H1 (cell line): Measurements from ENCODE around the gene CCAR1. TPM values are rescaled to one million over a fixed set of nuclear protein-coding genes. Genes with fewer than 3 reads are reported as not detected.

Source experiments
- CTCF ChIA-PET: fragments of 300-600 bp; sonication (Branson Sonifier 250); formaldehyde crosslinking; loops from one replicate; lab custom pipeline; 2021; ENCODE audit not compliant: partially characterized antibody; lab: Charles Lee
- POLR2A ChIA-PET: fragments of 300-600 bp; sonication (Branson Sonifier 250); formaldehyde crosslinking; loops from one replicate; lab custom pipeline; 2021; ENCODE audit warnings: inconsistent platforms; ENCODE audit not compliant: partially characterized antibody; lab: Charles Lee
- DNase-seq, 2 experiments: peaks; one replicate each; pipeline versions ENCODE4 v3.0.0 to v3.0.0-alpha.2; 2010 to 2022; ENCODE audit warnings: low spot score in 2 of 2, low read depth in 1 of 2, mixed read lengths in 1 of 2
- FAIRE-seq: peaks from 2 replicates; lab custom pipeline; 2011; peaks lifted over from hg19 to GRCh38; lab: Jason Lieb, UNC
- H2AFZ ChIP-seq: 2 replicates; pipeline ENCODE4 v1.8.1; 2012; ENCODE audit warnings: low read length, inconsistent platforms
- H2AK5ac ChIP-seq: 2 replicates; pipeline ENCODE4 v1.6.1; 2013; ENCODE audit warnings: low read depth, low read length
- H2BK120ac ChIP-seq: replicated peaks from 2 replicates; pipeline ENCODE3; 2013; ENCODE audit warnings: low read depth, low read length, inconsistent platforms
- H2BK12ac ChIP-seq: 2 replicates; pipeline ENCODE4 v1.6.1; 2013; ENCODE audit warnings: low read depth, low read length
- H2BK15ac ChIP-seq: 2 replicates; pipeline ENCODE4 v1.6.1; 2013; ENCODE audit warnings: low read length
- H2BK20ac ChIP-seq: 2 replicates; pipeline ENCODE4 v1.6.1; 2013; ENCODE audit warnings: low read length
- H2BK5ac ChIP-seq: 2 replicates; pipeline ENCODE4 v1.6.1; 2013; ENCODE audit warnings: low read depth, low read length
- H3K14ac ChIP-seq: 2 replicates; pipeline ENCODE4 v1.6.1; 2013; ENCODE audit warnings: inconsistent platforms; ENCODE audit not compliant: insufficient read length
- H3K18ac ChIP-seq: 2 replicates; pipeline ENCODE4 v1.6.1; 2013; ENCODE audit warnings: low read length; ENCODE audit errors: extremely low read depth
- H3K23ac ChIP-seq: 2 replicates; pipeline ENCODE4 v1.6.1; 2013; ENCODE audit warnings: inconsistent platforms; ENCODE audit not compliant: insufficient read length
- H3K23me2 ChIP-seq: 2 replicates; pipeline ENCODE4 v1.6.1; 2013; ENCODE audit warnings: low read depth, low read length
- H3K27ac ChIP-seq: 2 replicates; pipeline ENCODE4 v1.6.1; 2011; ENCODE audit warnings: low read depth, low read length, inconsistent platforms
- H3K27me3 ChIP-seq, 4 experiments: replicated peaks in 1 of 4; 1 replicate in 1 of 4; 2 replicates in 3 of 4; pipeline versions ENCODE4 v1.6.1 to v1.8.1; 2011 to 2013; ENCODE audit warnings: low read length in 3 of 4, mild to moderate bottlenecking in 3 of 4, inconsistent platforms in 2 of 4, mixed read lengths in 2 of 4, moderate library complexity in 1 of 4; ENCODE audit not compliant: control insufficient read depth in 3 of 4, insufficient read depth in 3 of 4; ENCODE audit errors: extremely low read depth in 1 of 4
- H3K36me3 ChIP-seq, 4 experiments: 2 replicates each; pipeline versions ENCODE4 v1.6.1 to v1.8.1; 2011 to 2013; ENCODE audit warnings: mild to moderate bottlenecking in 4 of 4, low read length in 3 of 4, moderate library complexity in 2 of 4, control low read depth in 1 of 4, inconsistent platforms in 1 of 4; ENCODE audit not compliant: insufficient read depth in 4 of 4, control insufficient read depth in 2 of 4
- H3K4ac ChIP-seq: replicated peaks from 2 replicates; pipeline ENCODE3; 2013; ENCODE audit warnings: low read length, low read depth, mixed read lengths, inconsistent platforms; ENCODE audit not compliant: insufficient read length
- H3K4me1 ChIP-seq, 4 experiments: replicated peaks in 1 of 4; 1 replicate in 1 of 4; 2 replicates in 3 of 4; pipeline versions ENCODE4 v1.6.1 to v1.8.1; 2011 to 2013; ENCODE audit warnings: low read length in 3 of 4, inconsistent platforms in 2 of 4, mixed read lengths in 1 of 4; ENCODE audit not compliant: insufficient read depth in 4 of 4, control insufficient read depth in 3 of 4
- H3K4me2 ChIP-seq, 2 experiments: 2 replicates each; pipeline versions ENCODE4 v1.6.1 to v1.8.1; 2011 to 2013; ENCODE audit warnings: low read depth in 2 of 2, low read length in 2 of 2, control low read depth in 1 of 2, inconsistent platforms in 1 of 2, mild to moderate bottlenecking in 1 of 2; ENCODE audit not compliant: insufficient read depth in 1 of 2
- H3K4me3 ChIP-seq, 4 experiments: fragments of 200-600, 300-600 bp in 1 of 4; sonication (generic), shearing (Covaris generic), sonication (Bioruptor Twin) in 1 of 4; 2 replicates each; pipeline versions ENCODE4 v1.5.1 to v1.8.1; 2011 to 2016; ENCODE audit warnings: low read length in 4 of 4, low read depth in 3 of 4, control low read depth in 2 of 4, inconsistent platforms in 2 of 4, mild to moderate bottlenecking in 2 of 4, mixed read lengths in 1 of 4, moderate library complexity in 1 of 4; ENCODE audit not compliant: insufficient read depth in 2 of 4; ENCODE audit errors: extremely low read depth in 1 of 4
- H3K56ac ChIP-seq: replicated peaks from 2 replicates; pipeline ENCODE3; 2013; ENCODE audit warnings: low read depth, mild to moderate bottlenecking, mixed read lengths, low read length, inconsistent platforms; ENCODE audit not compliant: insufficient read length
- H3K79me1 ChIP-seq: 2 replicates; pipeline ENCODE4 v1.6.1; 2013; ENCODE audit warnings: low read depth, low read length, control low read depth
- H3K79me2 ChIP-seq, 2 experiments: 2 replicates each; pipeline versions ENCODE4 v1.6.1 to v1.8.1; 2012 to 2013; ENCODE audit warnings: low read length in 2 of 2, mild to moderate bottlenecking in 2 of 2, inconsistent platforms in 1 of 2; ENCODE audit not compliant: insufficient read depth in 2 of 2, control insufficient read depth in 1 of 2
- H3K9ac ChIP-seq, 4 experiments: replicated peaks in 1 of 4; 1 replicate in 1 of 4; 2 replicates in 3 of 4; pipeline versions ENCODE4 v1.6.1 to v1.8.1; 2011 to 2013; ENCODE audit warnings: low read depth in 3 of 4, low read length in 3 of 4, control low read depth in 2 of 4, mild to moderate bottlenecking in 2 of 4, moderate library complexity in 2 of 4, inconsistent platforms in 1 of 4; ENCODE audit errors: extremely low read depth in 1 of 4
- H3K9me3 ChIP-seq, 2 experiments: 2 replicates each; pipeline versions ENCODE4 v1.6.1 to v1.8.1; 2012 to 2013; ENCODE audit warnings: mild to moderate bottlenecking in 2 of 2, moderate library complexity in 2 of 2, control low read depth in 1 of 2, inconsistent platforms in 1 of 2, low read depth in 1 of 2, low read length in 1 of 2, mixed read lengths in 1 of 2; ENCODE audit not compliant: insufficient read depth in 2 of 2
- H4K20me1 ChIP-seq, 2 experiments: replicated peaks in 1 of 2; 2 replicates each; pipeline versions ENCODE3 to v1.8.1; 2011 to 2013; ENCODE audit warnings: inconsistent platforms in 2 of 2, low read length in 2 of 2, mild to moderate bottlenecking in 1 of 2; ENCODE audit not compliant: insufficient read depth in 2 of 2, control insufficient read depth in 1 of 2
- H4K5ac ChIP-seq: 2 replicates; pipeline ENCODE4 v1.6.1; 2013; ENCODE audit warnings: low read length, low read depth, mixed read lengths, inconsistent platforms; ENCODE audit not compliant: insufficient read length
- H4K8ac ChIP-seq: 2 replicates; pipeline ENCODE4 v1.8.0; 2013; ENCODE audit warnings: mild to moderate bottlenecking, moderate library complexity, low read length, inconsistent platforms; ENCODE audit not compliant: insufficient read depth; ENCODE audit errors: extremely low read depth
- H4K91ac ChIP-seq: replicated peaks from 2 replicates; pipeline ENCODE3; 2013; ENCODE audit warnings: low read length, mixed read lengths, inconsistent platforms; ENCODE audit not compliant: insufficient read length
- ATF2 ChIP-seq: IDR thresholded peaks from 2 replicates; pipeline ENCODE4 v1.6.1; 2012; ENCODE audit warnings: low read length, inconsistent platforms
- CBX5 ChIP-seq: fragments of 300-800, 300-1000 bp; sonication (generic); IDR thresholded peaks from 2 replicates; pipeline ENCODE4 v1.7.1; 2016; ENCODE audit warnings: antibody characterized with exemption, low read length, low read depth
- CEBPB ChIP-seq: IDR thresholded peaks from 2 replicates; pipeline ENCODE4 v1.6.1; 2012; ENCODE audit warnings: low read depth, low read length
- CHD2 ChIP-seq: IDR thresholded peaks from 2 replicates; pipeline ENCODE4 v1.6.1; 2012; ENCODE audit warnings: low read length, improper control_type of control experiment
- CTBP2 ChIP-seq: IDR thresholded peaks from 2 replicates; pipeline ENCODE4 v1.7.0; 2011; ENCODE audit warnings: borderline replicate concordance, mild to moderate bottlenecking, moderate library complexity, mixed read lengths, low read length; ENCODE audit not compliant: insufficient read depth, insufficient read length
- EP300 ChIP-seq, 2 experiments: IDR thresholded peaks; 1 replicate in 1 of 2; 2 replicates in 1 of 2; pipeline ENCODE4 v1.6.1; 2011 to 2012; ENCODE audit warnings: low read depth in 2 of 2, low read length in 2 of 2, mild to moderate bottlenecking in 2 of 2, borderline replicate concordance in 1 of 2, inconsistent platforms in 1 of 2, moderate library complexity in 1 of 2
- HDAC2 ChIP-seq, 2 experiments: fragments of 300-600 bp in 1 of 2; sonication (generic) in 1 of 2; IDR thresholded peaks; 2 replicates each; pipeline ENCODE4 v1.6.1; 2011 to 2012; ENCODE audit warnings: low read depth in 2 of 2, low read length in 2 of 2, mild to moderate bottlenecking in 2 of 2, moderate library complexity in 2 of 2, borderline replicate concordance in 1 of 2, inconsistent platforms in 1 of 2
- HDAC6 ChIP-seq: IDR thresholded peaks from one replicate; pipeline ENCODE4 v1.7.1; 2012; ENCODE audit warnings: low read depth, mild to moderate bottlenecking, inconsistent platforms, low read length, moderate library complexity
- RAD21 ChIP-seq, 2 experiments: IDR thresholded peaks in 1 of 2; conservative IDR thresholded peaks in 1 of 2; 2 replicates each; pipeline ENCODE4 v1.6.1; 2011; ENCODE audit warnings: low read depth in 2 of 2, low read length in 2 of 2, improper control_type of control experiment in 1 of 2, inconsistent platforms in 1 of 2, mild to moderate bottlenecking in 1 of 2, moderate library complexity in 1 of 2
- TAF7 ChIP-seq: optimal IDR thresholded peaks from 2 replicates; pipeline ENCODE3; 2011; ENCODE audit warnings: low read depth, mild to moderate bottlenecking, inconsistent platforms, low read length, moderate library complexity, borderline replicate concordance
- WGBS, 2 experiments: shearing (Covaris generic) in 1 of 2; methylation state at CpG; one replicate each; pipeline versions ENCODE4 v1.1.6 to v1.1.7; 2013 to 2015; ENCODE audit warnings: low lambda C conversion rate in 2 of 2, mixed read lengths in 2 of 2, inconsistent platforms in 1 of 2, low coverage in 1 of 2, missing lambda C conversion rate in 1 of 2; ENCODE audit not compliant: insufficient replicate concordance in 2 of 2, insufficient coverage in 1 of 2, insufficient read length in 1 of 2; ENCODE audit errors: extremely low coverage in 1 of 2, missing lambda C conversion rate in 1 of 2; 5-methylcytosine and 5-hydroxymethylcytosine counted together
- polyA plus RNA-seq, 7 experiments: library from polyadenylated mRNA; depleted of rRNA in 3 of 7; stranded (reverse) in 5 of 7; unstranded in 2 of 7; fragments of >200 nt in 5 of 7; fragments of 200-250 nt in 2 of 7; gene quantifications; 1 replicate in 5 of 7; 2 replicates in 1 of 7; 4 replicates in 1 of 7; pipeline versions ENCODE4 v1.2.1 to v1.2.3, GENCODE V29; 2011 to 2013; ENCODE audit warnings: missing spikeins in 2 of 7, mixed read lengths in 2 of 7
- total RNA-seq: library from RNA; stranded (reverse); fragmentation: NEBNext Ultra II Directional; extraction: Animal tissue kit (Norgen Biotek cat#: 25700); gene quantifications from 2 replicates; pipeline ENCODE4 v1.2.1, GENCODE V29; 2021

Gene CCAR1
- total and polyA plus RNA-seq, 2 of the 8 experiments (the other 6 are each of a cell fraction or from before 2014, with no cell fraction given) = 91.6 to 111 TPM

GRCh38 chr10:68828833-68829232, 107.8 kb downstream of the CCAR1 start:
- H3K4ac ChIP-seq = no peak overlapping the region
- no peaks in the 10 kb centered on the region for H4K20me1 ChIP-seq
- peak overlapping the region in 1 of 2 experiments; percentile 32; a peak in 1 of 4 replicates for H3K4me2 ChIP-seq
- H3K27me3 ChIP-seq = peaks cover 0 to 13% (median 12%) of the 10 kb centered on the region in 4 experiments; a peak in 5 of 7 replicates
- no peak overlapping the region for H3K56ac ChIP-seq
- no peak overlapping the region for H3K14ac ChIP-seq
- no peak for DNase-seq
- ChIA-PET CTCF (interaction anchor here (0.5 to 2.3 kb wide), 5 partner anchors 10 to 92 kb away, joined by 3 to 11 read pairs (median 5); no protein-coding TSS in a partner anchor), POLR2A (interaction anchor here (0.6 to 1.5 kb wide), 4 partner anchors 9 to 1090 kb away, joined by 3 to 10 read pairs (median 4); partner anchors contain the start of gene DDX50)
- H3K27ac ChIP-seq = no peak overlapping the region
- no peak overlapping the region for H2BK20ac ChIP-seq
- no peak overlapping the region for H4K8ac ChIP-seq
- no peak overlapping the region for H2BK5ac ChIP-seq
- no peaks in the 10 kb centered on the region for H3K79me2 ChIP-seq
- H2BK120ac ChIP-seq = no peak overlapping the region
- H4K5ac ChIP-seq = no peak overlapping the region
- H3K23ac ChIP-seq = no peak overlapping the region
- H3K9ac ChIP-seq = no peak overlapping the region
- H3K18ac ChIP-seq = no peak overlapping the region
- H2BK12ac ChIP-seq = no peak overlapping the region
- H2BK15ac ChIP-seq = no peak overlapping the region
- H3K4me1 ChIP-seq = peaks cover 0 to 2% (median 0%) of the 10 kb centered on the region in 4 experiments; a peak in 1 of 7 replicates
- 95% methylated on average over 10 of the region's 10 CpGs; no CpG with 5 or more reads in 1 of the 2 experiments for WGBS, 2 experiments
- peaks cover 4% of the 10 kb centered on the region; the same call in 1 of the 2 replicates for H3K23me2 ChIP-seq
- no peak overlapping the region for H2AFZ ChIP-seq
- H2AK5ac ChIP-seq = no peak overlapping the region
- peak overlapping the region in 1 of 4 experiments; percentile 66; a peak in 3 of 8 replicates for H3K4me3 ChIP-seq
- no peaks in the 10 kb centered on the region for H3K79me1 ChIP-seq
- no peak for FAIRE-seq
- H4K91ac ChIP-seq = no peak overlapping the region
- no peaks in the 10 kb centered on the region for H3K9me3 ChIP-seq
- H3K36me3 ChIP-seq = no peaks in the 10 kb centered on the region
- TF ChIP-seq CEBPB = no peak
- no peak for TF ChIP-seq RAD21 (IDR thresholded peaks at IDR 0.05 in 1 of 2, conservative IDR thresholded peaks at IDR 0.05 in 1 of 2; ENCODE audit: low read depth in 2 of 2, low read length in 2 of 2)
- TF ChIP-seq ATF2 = no peak
- TF ChIP-seq CBX5 = no peak
- TF ChIP-seq EP300 (IDR thresholded peaks at IDR 0.05; ENCODE audit: borderline replicate concordance in 1 of 2, low read depth in 2 of 2, low read length in 2 of 2) = no peak
- TF ChIP-seq CTBP2 = no peak
- no peak for TF ChIP-seq CHD2
- no peak for TF ChIP-seq HDAC6
- no peak for TF ChIP-seq HDAC2 (IDR thresholded peaks at IDR 0.05; ENCODE audit: borderline replicate concordance in 1 of 2, low read depth in 2 of 2, low read length in 2 of 2)
- TF ChIP-seq TAF7 = no peak
